ENCODE measurements around the gene PURA. TPM values are rescaled to one million over a fixed set of nuclear protein-coding genes. Genes with fewer than 3 reads are reported as not detected.

The PURA gene
- total RNA-seq, 1 experiment from 2014 or later = 3.6 TPM

DNA sequence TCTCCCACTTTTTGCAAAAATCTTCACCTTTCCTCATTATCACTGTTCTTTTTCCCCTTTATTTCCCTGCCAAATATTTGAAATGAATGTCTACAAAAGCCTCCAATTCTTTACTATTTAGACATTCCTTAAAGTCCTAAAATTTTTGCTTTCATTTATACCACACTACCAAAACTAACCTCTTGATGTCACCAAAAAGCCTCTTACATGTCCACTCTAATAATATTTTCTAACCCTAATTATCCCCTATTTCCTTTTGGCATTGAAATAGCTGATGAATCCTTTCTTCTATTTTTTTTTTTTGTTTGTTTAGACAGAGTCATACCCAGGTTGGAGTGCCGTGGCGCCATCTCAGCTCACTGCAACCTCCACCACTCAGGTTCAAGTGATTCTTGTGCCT lies 38.5 kb upstream of the PURA start:
- Histone ChIP-seq H4K91ac (ENCODE audit: insufficient read length, low read depth, low read length) (no peak overlapping the region), H3K4ac (ENCODE audit: low read depth, low read length) (no peak overlapping the region), H3K79me2 (ENCODE audit: insufficient read depth, low read length) (no peaks in the 10 kb centered on the region), H3K18ac (ENCODE audit: insufficient read length, low read depth, low read length) (no peak overlapping the region), H4K8ac (replicated peaks; ENCODE audit: insufficient read length, low read depth, low read length) (no peak overlapping the region), H3K14ac (ENCODE audit: insufficient read depth, low read length) (no peak overlapping the region), H2BK20ac (ENCODE audit: low read depth, low read length, poor library complexity, severe bottlenecking) (no peak overlapping the region), H2BK12ac (ENCODE audit: insufficient read length, low read depth, low read length) (no peak overlapping the region), H2BK15ac (ENCODE audit: low read depth, low read length) (no peak overlapping the region), H3K23me2 (ENCODE audit: insufficient read length, low read depth, low read length, poor library complexity, severe bottlenecking) (no peaks in the 10 kb centered on the region), H3K9ac (ENCODE audit: extremely low read depth, insufficient read length, low read length) (no peak overlapping the region), H4K5ac (ENCODE audit: insufficient read length, low read depth, low read length) (no peak overlapping the region), H2AFZ (ENCODE audit: low read length) (no peak overlapping the region), H3K27ac (ENCODE audit: insufficient read length, low read depth, low read length) (no peak overlapping the region), H3K27me3 (ENCODE audit: insufficient read depth, low read length) (no peaks in the 10 kb centered on the region), H2BK5ac (ENCODE audit: insufficient read length, low read length) (no peak overlapping the region), H3K4me1 (ENCODE audit: insufficient read depth, low read length) (no peaks in the 10 kb centered on the region), H2BK120ac (ENCODE audit: low read depth, low read length, poor library complexity, severe bottlenecking) (no peak overlapping the region), H4K20me1 (ENCODE audit: control insufficient read depth, insufficient read depth, insufficient read length) (no peaks in the 10 kb centered on the region), H3K79me1 (ENCODE audit: insufficient read depth, low read depth, low read length, poor library complexity, severe bottlenecking) (no peaks in the 10 kb centered on the region), H3K9me3 (ENCODE audit: control insufficient read depth, low read depth, low read length) (no peaks in the 10 kb centered on the region), H2AK5ac (ENCODE audit: insufficient read length, low read length) (no peak overlapping the region), H3K23ac (ENCODE audit: insufficient read length, low read depth, low read length) (no peak overlapping the region), H3K4me2 (ENCODE audit: insufficient read depth, insufficient read length, low read length) (no peak overlapping the region), H3K56ac (ENCODE audit: insufficient read length, low read depth, low read length) (no peak overlapping the region), H3T11ph (ENCODE audit: low read length) (no peak overlapping the region)
- Mint-ChIP-seq H3K4me1 (no peaks in the 10 kb centered on the region), H3K36me3 (ENCODE audit: insufficient read depth in 1 of 3, low read depth in 3 of 3) (no peaks in the 10 kb centered on the region), H3K9me3 (no peaks in the 10 kb centered on the region), H3K27ac (no peak overlapping the region), H3K4me3 (no peak overlapping the region), H3K27me3 (ENCODE audit: low read depth) (peaks cover 39% of the 10 kb centered on the region)
- WGBS (ENCODE audit: extremely low coverage, insufficient read length, low lambda C conversion rate) = no CpG with 5 or more reads among the region's 2 CpGs
- DNase-seq = no peak
- TF ChIP-seq, protein P1, sequence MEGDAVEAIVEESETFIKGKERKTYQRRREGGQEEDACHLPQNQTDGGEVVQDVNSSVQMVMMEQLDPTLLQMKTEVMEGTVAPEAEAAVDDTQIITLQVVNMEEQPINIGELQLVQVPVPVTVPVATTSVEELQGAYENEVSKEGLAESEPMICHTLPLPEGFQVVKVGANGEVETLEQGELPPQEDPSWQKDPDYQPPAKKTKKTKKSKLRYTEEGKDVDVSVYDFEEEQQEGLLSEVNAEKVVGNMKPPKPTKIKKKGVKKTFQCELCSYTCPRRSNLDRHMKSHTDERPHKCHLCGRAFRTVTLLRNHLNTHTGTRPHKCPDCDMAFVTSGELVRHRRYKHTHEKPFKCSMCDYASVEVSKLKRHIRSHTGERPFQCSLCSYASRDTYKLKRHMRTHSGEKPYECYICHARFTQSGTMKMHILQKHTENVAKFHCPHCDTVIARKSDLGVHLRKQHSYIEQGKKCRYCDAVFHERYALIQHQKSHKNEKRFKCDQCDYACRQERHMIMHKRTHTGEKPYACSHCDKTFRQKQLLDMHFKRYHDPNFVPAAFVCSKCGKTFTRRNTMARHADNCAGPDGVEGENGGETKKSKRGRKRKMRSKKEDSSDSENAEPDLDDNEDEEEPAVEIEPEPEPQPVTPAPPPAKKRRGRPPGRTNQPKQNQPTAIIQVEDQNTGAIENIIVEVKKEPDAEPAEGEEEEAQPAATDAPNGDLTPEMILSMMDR (conservative IDR thresholded peaks at IDR 0.05) = peak; percentile 41; the same call in 2 of the 3 replicates
